SKM-1 (cell line): ENCODE measurements around the gene PIK3C3.

Experiments used
- DNase-seq: peaks from one replicate; lab custom pipeline; 2025; ENCODE audit not compliant: unreplicated experiment; lab: John Stamatoyannopoulos, UW

The PIK3C3 gene

DNA sequence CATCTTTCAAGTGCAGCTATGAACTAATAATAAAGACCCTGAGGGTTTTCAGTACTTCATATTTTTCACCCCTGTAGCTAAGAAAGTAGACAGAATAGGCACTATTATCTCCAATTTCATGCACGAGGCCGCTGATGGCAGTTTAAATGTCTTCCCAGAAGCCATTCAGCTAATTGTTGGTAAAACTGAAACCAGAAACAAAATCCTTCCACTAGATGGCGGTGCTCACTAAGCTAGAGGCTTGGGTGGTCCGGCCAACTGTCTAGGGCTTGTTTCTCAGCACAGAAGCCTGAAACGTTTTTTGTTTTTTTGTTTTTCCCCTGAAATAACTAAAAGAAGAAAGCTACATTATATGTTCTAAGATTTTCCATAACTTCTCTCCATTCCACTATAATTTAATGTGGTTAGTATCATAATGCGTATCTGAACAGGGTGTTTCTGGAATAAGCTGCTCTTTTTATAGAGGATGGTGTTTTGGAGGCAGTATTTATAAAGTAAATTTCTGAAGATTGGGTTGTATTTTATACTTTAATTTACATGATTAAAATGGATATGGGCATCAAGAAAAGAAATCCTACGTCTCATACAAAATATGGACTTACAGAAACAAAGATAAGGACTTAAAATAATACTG is 159.4 kb downstream of the PIK3C3 start:
- peak; percentile 14 for DNase-seq

- no peak for DNase-seq
Observed at GRCh38 chr18:42126586-42126985, 171.6 kb downstream of the PIK3C3 start.

DNA sequence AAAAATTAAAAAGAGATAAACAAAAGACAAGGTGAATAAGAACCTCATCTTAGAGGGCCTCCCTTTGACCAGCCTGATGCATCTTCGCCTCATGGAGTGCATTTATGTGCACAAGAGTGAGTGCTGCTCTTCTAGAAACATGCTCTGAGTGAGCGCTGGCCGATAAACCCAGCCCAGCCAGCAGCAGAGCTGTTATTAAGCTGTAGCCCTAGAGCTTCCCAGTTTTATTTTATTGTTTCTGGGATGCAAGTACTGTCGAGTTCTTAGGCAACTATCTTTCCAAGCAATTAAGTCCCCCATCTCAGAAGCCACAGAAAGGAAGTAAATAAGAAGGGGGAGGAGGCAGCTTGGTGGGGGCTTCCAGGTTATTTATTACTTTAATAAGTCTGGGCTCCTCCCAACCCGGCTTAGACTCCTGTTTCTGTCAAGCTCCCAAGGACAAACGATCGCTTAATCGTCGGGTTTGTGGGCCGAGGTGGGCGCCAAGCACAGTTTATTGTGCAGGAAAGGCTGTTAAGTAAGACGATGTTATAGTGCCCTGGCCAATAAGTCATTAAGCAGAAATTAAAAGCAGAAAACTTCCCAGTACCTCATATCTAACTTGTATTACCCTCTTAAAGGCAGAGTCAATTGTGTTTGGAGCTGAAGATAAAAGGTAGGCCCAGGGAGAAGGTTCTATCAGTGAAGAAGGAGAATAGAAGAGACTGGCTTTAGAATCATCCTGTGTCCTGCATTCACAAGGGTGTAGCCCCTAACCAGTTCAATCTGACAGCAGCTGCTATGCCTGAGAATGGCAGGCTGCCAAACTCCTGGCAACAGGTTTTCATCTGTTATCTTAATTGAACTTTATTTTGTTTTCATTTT is 176.3 kb downstream of the PIK3C3 start:
- no peak for DNase-seq

DNA sequence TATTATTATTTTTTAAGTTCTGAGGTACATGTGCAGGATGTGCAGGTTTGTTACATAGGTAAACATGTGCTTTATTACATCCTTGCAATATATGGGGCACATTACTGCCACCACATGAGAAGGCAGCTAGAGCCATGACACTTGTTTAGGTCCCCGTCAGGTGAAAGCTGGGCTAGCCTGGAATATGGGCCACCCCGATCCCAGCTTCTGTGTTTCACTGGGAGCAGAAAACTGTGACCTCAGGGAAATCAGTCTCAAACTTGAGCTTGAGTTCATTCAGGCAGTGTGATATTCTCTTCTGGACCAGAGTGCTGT is 176.9 kb downstream of the PIK3C3 start:
- DNase-seq = no peak
